ENCODE data around the gene PSMF1.

PSMF1 gene

GRCh38 chr20:1183153-1183552 lies 64.8 kb downstream of the PSMF1 start:
- ChIA-PET POLR2A (no interaction called here), CTCF (interaction anchor here (0.7 kb wide), 1 partner anchor 781 kb away, joined by 3 read pairs; no protein-coding TSS in a partner anchor)
- no peak for DNase-seq (ENCODE audit: extremely low spot score)
- TF ChIP-seq TARDBP (IDR thresholded peaks at IDR 0.05) (no peak), CTBP1 (IDR thresholded peaks at IDR 0.05; ENCODE audit: borderline replicate concordance) (no peak), LEF1 (IDR thresholded peaks at IDR 0.05; ENCODE audit: borderline replicate concordance) (no peak), SP1 (IDR thresholded peaks at IDR 0.05) (no peak), ZNF384 (IDR thresholded peaks at IDR 0.05) (no peak), ARNT (IDR thresholded peaks at IDR 0.05) (no peak), NFRKB (IDR thresholded peaks at IDR 0.05) (no peak), L3MBTL2 (conservative IDR thresholded peaks at IDR 0.05) (no peak), FOXA1 (IDR thresholded peaks at IDR 0.05) (no peak), ELF4 (IDR thresholded peaks at IDR 0.05) (no peak), FOXK2 (IDR thresholded peaks at IDR 0.05) (no peak), PKNOX1 (IDR thresholded peaks at IDR 0.05) (no peak), SUZ12 (IDR thresholded peaks at IDR 0.05) (no peak), FOXM1 (IDR thresholded peaks at IDR 0.05; ENCODE audit: borderline replicate concordance) (no peak), HDGF (IDR thresholded peaks at IDR 0.05; ENCODE audit: borderline replicate concordance) (no peak), BHLHE40 (IDR thresholded peaks at IDR 0.05; ENCODE audit: borderline replicate concordance) (no peak)

GRCh38 chr20:1184260-1184637 lies 65.8 kb downstream of the PSMF1 start:
- ChIA-PET POLR2A (no interaction called here), CTCF (no interaction called here)
- DNase-seq (ENCODE audit: extremely low spot score), result no peak
- no peak for TF ChIP-seq FOXK2 (IDR thresholded peaks at IDR 0.05)
- no peak for TF ChIP-seq L3MBTL2 (conservative IDR thresholded peaks at IDR 0.05)

GRCh38 chr20:1184638-1185315 lies 66.4 kb downstream of the PSMF1 start, which contains the start of gene TMEM74B:
TMEM74B (minus strand) TSS chr20:1184981; CDS start chr20:1183801, 1,180 bp downstream.
- DNase-seq (ENCODE audit: extremely low spot score), result no peak
- TF ChIP-seq HDGF (IDR thresholded peaks at IDR 0.05; ENCODE audit: borderline replicate concordance), result no peak
- TF ChIP-seq LEF1 (IDR thresholded peaks at IDR 0.05; ENCODE audit: borderline replicate concordance), result no peak
- TF ChIP-seq SUZ12 (IDR thresholded peaks at IDR 0.05), result no peak
- no peak for TF ChIP-seq ARNT (IDR thresholded peaks at IDR 0.05)
- TF ChIP-seq FOXM1 (IDR thresholded peaks at IDR 0.05; ENCODE audit: borderline replicate concordance), result no peak
- TF ChIP-seq CTBP1 (IDR thresholded peaks at IDR 0.05; ENCODE audit: borderline replicate concordance), result no peak
- TF ChIP-seq FOXA1 (IDR thresholded peaks at IDR 0.05), result no peak
- TF ChIP-seq PKNOX1 (IDR thresholded peaks at IDR 0.05), result no peak
- TF ChIP-seq SP1 (IDR thresholded peaks at IDR 0.05), result no peak
- no peak for TF ChIP-seq BHLHE40 (IDR thresholded peaks at IDR 0.05; ENCODE audit: borderline replicate concordance)
- TF ChIP-seq TARDBP (IDR thresholded peaks at IDR 0.05), result no peak
- no peak for TF ChIP-seq FOXK2 (IDR thresholded peaks at IDR 0.05)
- no peak for TF ChIP-seq L3MBTL2 (conservative IDR thresholded peaks at IDR 0.05)
- TF ChIP-seq ELF4 (IDR thresholded peaks at IDR 0.05), result no peak
- TF ChIP-seq NFRKB (IDR thresholded peaks at IDR 0.05), result no peak
- TF ChIP-seq ZNF384 (IDR thresholded peaks at IDR 0.05), result no peak
- CTCF ChIA-PET, result no interaction called here
- POLR2A ChIA-PET, result interaction anchor here (0.7 kb wide), 1 partner anchor 33 kb away, joined by 3 read pairs; no protein-coding TSS in a partner anchor

- ChIA-PET POLR2A (interaction anchor here (0.7 kb wide), 1 partner anchor 33 kb away, joined by 3 read pairs; no protein-coding TSS in a partner anchor), CTCF (no interaction called here)
- TF ChIP-seq FOXK2 (IDR thresholded peaks at IDR 0.05) (no peak), HDGF (IDR thresholded peaks at IDR 0.05; ENCODE audit: borderline replicate concordance) (no peak), PKNOX1 (IDR thresholded peaks at IDR 0.05) (no peak), ELF4 (IDR thresholded peaks at IDR 0.05) (no peak), BHLHE40 (IDR thresholded peaks at IDR 0.05; ENCODE audit: borderline replicate concordance) (no peak), FOXM1 (IDR thresholded peaks at IDR 0.05; ENCODE audit: borderline replicate concordance) (no peak), ZNF384 (IDR thresholded peaks at IDR 0.05) (no peak), LEF1 (IDR thresholded peaks at IDR 0.05; ENCODE audit: borderline replicate concordance) (no peak), SP1 (IDR thresholded peaks at IDR 0.05) (no peak), SUZ12 (IDR thresholded peaks at IDR 0.05) (no peak), TARDBP (IDR thresholded peaks at IDR 0.05) (no peak), L3MBTL2 (conservative IDR thresholded peaks at IDR 0.05) (no peak), ARNT (IDR thresholded peaks at IDR 0.05) (no peak), NFRKB (IDR thresholded peaks at IDR 0.05) (no peak), FOXA1 (IDR thresholded peaks at IDR 0.05) (no peak)
- DNase-seq (ENCODE audit: extremely low spot score), result peak; percentile 45
These were observed 66.9 kb downstream of the PSMF1 start for GRCh38 chr20:1185316-1185741.

GRCh38 chr20:1185790-1186334 lies 67.5 kb downstream of the PSMF1 start:
- CTCF ChIA-PET, result no interaction called here
- POLR2A ChIA-PET, result interaction anchor here (0.7 kb wide), 1 partner anchor 34 kb away, joined by 3 read pairs; no protein-coding TSS in a partner anchor
- peak; percentile 81 for DNase-seq (ENCODE audit: extremely low spot score)

More at GRCh38 chr20:1185790-1186334, 67.5 kb downstream of the PSMF1 start:
- TF ChIP-seq CTBP1 (IDR thresholded peaks at IDR 0.05; ENCODE audit: borderline replicate concordance) (no peak), BHLHE40 (IDR thresholded peaks at IDR 0.05; ENCODE audit: borderline replicate concordance) (no peak), FOXM1 (IDR thresholded peaks at IDR 0.05; ENCODE audit: borderline replicate concordance) (peak; percentile 47; the same call in 1 of the 2 replicates), ZNF384 (IDR thresholded peaks at IDR 0.05) (no peak; the same call in 1 of the 2 replicates), PKNOX1 (IDR thresholded peaks at IDR 0.05) (no peak)
